SHP77 (cell line): Measurements from ENCODE around the gene KRT33B.

Source experiments
- DNase-seq, 2 experiments: peaks; one replicate each; lab custom pipeline; 2025; lab: John Stamatoyannopoulos, UW

The KRT33B gene

GRCh38 chr17:41325126-41325525 is 44.5 kb downstream of the KRT33B start:
- no peak for DNase-seq

GRCh38 chr17:41324180-41325075 is 45.2 kb downstream of the KRT33B start:
- DNase-seq = no peak

- DNase-seq = no peak
These were observed 46.4 kb downstream of the KRT33B start for GRCh38 chr17:41322903-41323895.

GRCh38 chr17:41322094-41322902 is 47.3 kb downstream of the KRT33B start:
- DNase-seq = peak in 1 of 2 experiments; percentile 5

GRCh38 chr17:41318231-41318630 is 51.4 kb downstream of the KRT33B start:
- DNase-seq = no peak

GRCh38 chr17:41315814-41316445 is 53.7 kb downstream of the KRT33B start:
- no peak for DNase-seq

GRCh38 chr17:41315204-41315794 is 54.3 kb downstream of the KRT33B start, which contains the start of gene KRTAP17-1:
TSS of gene KRTAP17-1 (minus strand) at chr17:41315710. CDS start at chr17:41315650, 60 bp downstream.
- no peak for DNase-seq
